Lower leg skin (tissue), 4 donors: ENCODE results near the gene FRS2. TPM values are rescaled to one million over a fixed set of nuclear protein-coding genes. Genes with fewer than 3 reads are reported as not detected.

Experiments
- DNase-seq, 2 donors: peaks; one replicate each; pipeline ENCODE4 v3.0.0-alpha.2; 2019; ENCODE audit warnings: low spot score in 2 of 2
- H3K4me3 ChIP-seq: fragments of 200-600 bp; sonication (generic); 2 replicates; pipeline ENCODE4 v1.5.1; 2017; ENCODE audit warnings: mild to moderate bottlenecking, low read depth; ENCODE audit not compliant: poor library complexity, severe bottlenecking
- POLR2A ChIP-seq, 2 donors: fragments of 450-650 bp; IDR thresholded peaks; one replicate each; pipeline ENCODE4 v1.6.1; 2016 to 2017; ENCODE audit warnings: antibody characterized with exemption in 2 of 2, mild to moderate bottlenecking in 1 of 2, moderate library complexity in 1 of 2
- WGBS, 2 donors: methylation state at CpG; one replicate each; pipeline ENCODE4 v1.1.5; 2018; 5-methylcytosine and 5-hydroxymethylcytosine counted together
- intact Hi-C: fragments of 100-400 bp; cut with DNase I; formaldehyde crosslinking; loops from one replicate; pipeline ENCODE4 v1.15.0; 2023; ENCODE audit warnings: low total_unique reads
- total RNA-seq, 4 donors: library from RNA; depleted of rRNA; stranded (reverse); fragments of >200 nt; gene quantifications; one replicate each; pipeline ENCODE4 v1.1.0, GENCODE V29; 2016
- TF ChIP-seq, protein P1 (sequence below), 3 donors: fragments of 450-650 bp; IDR thresholded peaks; one replicate each; pipeline ENCODE4 v1.5.1; 2016; ENCODE audit warnings: antibody characterized with exemption in 3 of 3, mild to moderate bottlenecking in 3 of 3, moderate library complexity in 2 of 3

Gene FRS2
- total RNA-seq, 4 donors from 2014 or later: 33.7 to 64.7 (median 43.5) TPM

GRCh38 chr12:69466867-69467266 is 3.3 kb upstream of the FRS2 start:
- no peak for DNase-seq
- H3K4me3 ChIP-seq: no peak overlapping the region
- no peak for TF ChIP-seq POLR2A (IDR thresholded peaks at IDR 0.05)
- TF ChIP-seq, protein P1, sequence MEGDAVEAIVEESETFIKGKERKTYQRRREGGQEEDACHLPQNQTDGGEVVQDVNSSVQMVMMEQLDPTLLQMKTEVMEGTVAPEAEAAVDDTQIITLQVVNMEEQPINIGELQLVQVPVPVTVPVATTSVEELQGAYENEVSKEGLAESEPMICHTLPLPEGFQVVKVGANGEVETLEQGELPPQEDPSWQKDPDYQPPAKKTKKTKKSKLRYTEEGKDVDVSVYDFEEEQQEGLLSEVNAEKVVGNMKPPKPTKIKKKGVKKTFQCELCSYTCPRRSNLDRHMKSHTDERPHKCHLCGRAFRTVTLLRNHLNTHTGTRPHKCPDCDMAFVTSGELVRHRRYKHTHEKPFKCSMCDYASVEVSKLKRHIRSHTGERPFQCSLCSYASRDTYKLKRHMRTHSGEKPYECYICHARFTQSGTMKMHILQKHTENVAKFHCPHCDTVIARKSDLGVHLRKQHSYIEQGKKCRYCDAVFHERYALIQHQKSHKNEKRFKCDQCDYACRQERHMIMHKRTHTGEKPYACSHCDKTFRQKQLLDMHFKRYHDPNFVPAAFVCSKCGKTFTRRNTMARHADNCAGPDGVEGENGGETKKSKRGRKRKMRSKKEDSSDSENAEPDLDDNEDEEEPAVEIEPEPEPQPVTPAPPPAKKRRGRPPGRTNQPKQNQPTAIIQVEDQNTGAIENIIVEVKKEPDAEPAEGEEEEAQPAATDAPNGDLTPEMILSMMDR (IDR thresholded peaks at IDR 0.05): no peak
- intact Hi-C loops: no loop called here
- WGBS, 2 donors: 71 to 87% methylated on average over 1 of the region's 1 CpG

GRCh38 chr12:69467366-69467765 is 2.8 kb upstream of the FRS2 start:
- intact Hi-C loops: no loop called here
- no peak for TF ChIP-seq POLR2A (IDR thresholded peaks at IDR 0.05)
- TF ChIP-seq, protein P1 (IDR thresholded peaks at IDR 0.05): no peak
- WGBS, 2 donors: 38 to 46% methylated on average over 4 of the region's 4 CpGs
- H3K4me3 ChIP-seq: no peak overlapping the region
- no peak for DNase-seq

DNA sequence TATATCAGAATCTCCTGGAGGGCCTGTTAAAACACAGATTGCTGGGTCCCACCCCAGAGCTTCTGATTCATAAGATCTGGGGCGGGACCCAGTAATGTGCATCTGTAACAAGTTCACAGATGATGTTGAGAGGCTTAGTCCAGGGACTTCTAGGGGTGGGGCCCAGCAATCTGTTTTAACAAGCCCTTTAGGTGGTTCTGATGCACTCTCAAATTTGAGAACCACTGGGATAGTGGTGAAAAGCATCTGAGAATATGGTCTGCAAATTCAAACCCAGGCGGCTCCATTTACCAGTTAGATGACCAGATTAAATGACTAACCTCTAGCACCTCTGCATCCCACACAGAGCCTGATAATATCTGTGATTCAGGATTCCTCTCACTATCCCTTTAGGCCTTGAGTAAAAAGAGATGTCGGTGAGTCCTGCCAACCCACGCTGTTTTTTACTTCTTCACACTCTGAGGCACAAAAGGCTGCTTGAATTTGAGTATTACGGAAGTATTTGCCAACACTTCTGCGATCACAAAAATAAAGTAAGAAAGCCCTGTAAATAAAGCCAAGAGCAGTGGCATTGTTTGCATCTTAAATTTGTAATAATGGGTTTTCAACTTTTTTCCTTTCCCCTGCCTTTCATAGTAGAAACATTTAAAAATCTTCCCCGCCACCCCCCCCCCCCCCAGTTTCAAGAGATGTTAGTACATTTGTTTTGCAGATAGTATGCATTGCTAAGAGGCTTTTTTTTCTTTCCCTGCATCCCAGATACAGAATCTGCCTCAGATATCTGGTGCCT is 1.8 kb upstream of the FRS2 start:
- TF ChIP-seq POLR2A (IDR thresholded peaks at IDR 0.05): no peak
- TF ChIP-seq, protein P1 (IDR thresholded peaks at IDR 0.05): no peak
- no peak overlapping the region for H3K4me3 ChIP-seq
- no peak for DNase-seq
- 44 to 46% methylated on average over 7 of the region's 7 CpGs for WGBS, 2 donors
- intact Hi-C loops: no loop called here

DNA sequence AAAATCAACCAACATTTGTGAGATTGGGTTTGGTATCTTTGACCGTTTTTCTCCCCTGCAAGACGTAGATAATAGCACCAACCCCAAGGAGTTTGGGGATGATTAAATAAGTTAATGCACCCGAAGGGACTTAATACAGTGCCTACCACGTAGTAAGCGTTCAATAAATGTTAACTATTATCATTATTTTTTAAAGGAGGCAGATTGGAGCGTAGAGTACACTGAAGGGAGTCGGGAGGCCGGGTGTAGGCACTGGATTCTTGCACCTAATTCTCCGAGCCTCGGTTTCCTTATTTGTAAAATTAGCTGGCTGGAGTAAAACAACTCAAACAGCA is 367 bp upstream of the FRS2 start:
- no peak for DNase-seq
- TF ChIP-seq, protein P1 (IDR thresholded peaks at IDR 0.05): no peak
- TF ChIP-seq POLR2A (IDR thresholded peaks at IDR 0.05): no peak
- intact Hi-C loops: no loop called here
- H3K4me3 ChIP-seq: peak overlapping the region; percentile 96
- WGBS, 2 donors: 8 to 9% methylated on average over 10 of the region's 10 CpGs

- 1 to 2% methylated on average over 7 of the region's 7 CpGs for WGBS, 2 donors
Measured at GRCh38 chr12:69471076-69471430, 865 bp downstream of the FRS2 start.

More at GRCh38 chr12:69471076-69471430, 865 bp downstream of the FRS2 start:
- intact Hi-C loops: no loop called here
- DNase-seq: no peak
- H3K4me3 ChIP-seq: peak overlapping the region; percentile 96
- TF ChIP-seq, protein P1 (IDR thresholded peaks at IDR 0.05): no peak
- no peak for TF ChIP-seq POLR2A (IDR thresholded peaks at IDR 0.05)
